GM12891 (cell line): Measurements from ENCODE around the gene PAK5.

Experiments used
- DNase-seq: peaks from one replicate; pipeline ENCODE4 v3.0.0; 2011; ENCODE audit warnings: low spot score; ENCODE audit not compliant: insufficient read length
- FAIRE-seq: peaks from 2 replicates; lab custom pipeline; 2011; peaks lifted over from hg19 to GRCh38; lab: Jason Lieb, UNC
- PAX5 ChIP-seq: IDR thresholded peaks from 2 replicates; pipeline ENCODE4 v1.6.1; 2011; ENCODE audit warnings: low read length, moderate library complexity, mild to moderate bottlenecking; ENCODE audit not compliant: insufficient read depth, severe bottlenecking
- POLR2A ChIP-seq: IDR thresholded peaks from 2 replicates; pipeline ENCODE4 v1.6.1; 2011; ENCODE audit warnings: low read depth, low read length, control low read depth
- POLR2AphosphoS5 ChIP-seq: IDR thresholded peaks from 2 replicates; pipeline ENCODE4 v1.6.1; 2011; ENCODE audit warnings: low read depth, low read length, control low read depth
- POU2F2 ChIP-seq: IDR thresholded peaks from 2 replicates; pipeline ENCODE4 v1.6.1; 2011; ENCODE audit warnings: low read depth, mild to moderate bottlenecking, control low read depth, low read length, moderate library complexity
- SPI1 ChIP-seq: IDR thresholded peaks from 2 replicates; pipeline ENCODE4 v1.6.1; 2011; ENCODE audit warnings: low read depth, low read length, control low read depth
- TAF1 ChIP-seq: IDR thresholded peaks from 2 replicates; pipeline ENCODE4 v1.6.1; 2011; ENCODE audit warnings: low read depth, low read length, control low read depth

Gene PAK5

GRCh38 chr20:9632265-9632664 is 206.6 kb downstream of the PAK5 start:
- TF ChIP-seq POLR2AphosphoS5 (no peak), TAF1 (no peak), POLR2A (no peak), SPI1 (no peak), POU2F2 (no peak), PAX5 (no peak)
- FAIRE-seq = no peak

DNA sequence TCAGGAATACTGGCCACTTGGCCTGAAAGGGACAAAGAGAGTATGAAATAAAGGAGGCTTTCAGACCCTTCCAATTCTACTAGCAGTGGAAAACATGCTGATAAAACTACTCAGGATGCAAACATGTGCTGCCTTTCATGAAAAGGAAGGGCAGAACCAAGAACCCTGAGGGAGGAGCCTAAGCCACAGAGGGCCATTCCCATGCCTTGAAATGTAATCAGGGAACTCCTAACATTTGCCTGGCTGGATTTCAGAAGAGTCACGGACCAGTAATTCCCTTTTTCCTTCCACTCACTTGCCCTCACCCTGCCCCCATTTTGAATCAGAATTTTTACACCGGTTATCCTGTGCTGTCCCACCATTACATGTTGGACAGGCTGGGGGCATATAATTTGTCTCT is 208.3 kb downstream of the PAK5 start:
- DNase-seq (no peak), FAIRE-seq (no peak)
- TF ChIP-seq TAF1 (no peak), POLR2AphosphoS5 (no peak), PAX5 (no peak), SPI1 (no peak), POU2F2 (no peak), POLR2A (no peak)

More at GRCh38 chr20:9632265-9632664, 206.6 kb downstream of the PAK5 start:
- no peak for DNase-seq

DNA sequence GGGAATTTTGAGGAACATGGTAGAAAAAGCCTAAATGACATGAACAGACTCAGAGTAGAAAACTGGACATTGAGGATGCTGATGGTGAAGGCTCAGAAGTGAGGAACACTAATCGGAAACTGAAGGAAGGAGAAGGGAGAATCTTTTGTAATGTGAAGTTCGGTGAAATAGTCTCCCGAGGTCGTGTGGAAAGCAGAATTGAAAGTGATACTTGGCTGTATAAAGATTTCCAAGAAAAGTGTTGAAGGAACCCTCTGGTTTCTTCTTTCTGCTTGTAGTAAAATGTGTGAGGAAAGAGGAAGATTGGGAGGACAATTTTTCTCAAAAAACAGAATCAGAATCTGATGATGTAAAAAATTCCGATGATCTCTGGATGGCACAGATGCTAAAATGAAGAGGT is 209.0 kb downstream of the PAK5 start:
- FAIRE-seq = no peak
- no peak for DNase-seq
- TF ChIP-seq PAX5 (no peak), POU2F2 (no peak), POLR2A (no peak), SPI1 (no peak), POLR2AphosphoS5 (no peak), TAF1 (no peak)

GRCh38 chr20:9628589-9628988 is 210.3 kb downstream of the PAK5 start:
- DNase-seq (no peak), FAIRE-seq (no peak)
- TF ChIP-seq POLR2A = no peak
- TF ChIP-seq PAX5 = no peak
- no peak for TF ChIP-seq POLR2AphosphoS5
- no peak for TF ChIP-seq POU2F2
- no peak for TF ChIP-seq TAF1

- TF ChIP-seq POU2F2 (no peak), SPI1 (no peak), PAX5 (no peak), POLR2A (no peak), POLR2AphosphoS5 (no peak), TAF1 (no peak)
- FAIRE-seq = no peak
- DNase-seq = no peak
These were observed 210.7 kb downstream of the PAK5 start for GRCh38 chr20:9628141-9628540.

DNA sequence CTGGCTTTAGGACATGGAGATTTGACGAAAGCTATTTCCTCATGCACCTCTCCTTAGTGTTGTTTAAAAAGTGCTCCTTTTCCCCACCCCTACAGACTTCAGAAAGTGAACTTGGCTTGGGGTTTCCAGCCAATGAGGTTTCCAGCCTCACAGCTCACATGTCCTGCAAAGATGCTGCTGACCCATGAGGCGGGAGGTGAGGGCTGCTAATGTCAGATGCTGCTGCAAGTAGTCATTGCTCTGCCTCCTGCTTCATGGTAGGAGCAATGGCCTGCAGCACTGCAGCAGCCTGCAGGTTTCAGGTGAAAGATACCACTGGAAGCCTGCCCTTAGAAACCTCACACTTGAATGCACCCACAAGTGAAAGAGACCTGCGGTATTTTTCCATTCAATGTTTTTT is 211.7 kb downstream of the PAK5 start:
- DNase-seq = no peak
- FAIRE-seq = peak; percentile 50
- no peak for TF ChIP-seq SPI1
- TF ChIP-seq POU2F2 = no peak
- no peak for TF ChIP-seq TAF1
- no peak for TF ChIP-seq POLR2AphosphoS5
- TF ChIP-seq POLR2A = no peak
- no peak for TF ChIP-seq PAX5

DNA sequence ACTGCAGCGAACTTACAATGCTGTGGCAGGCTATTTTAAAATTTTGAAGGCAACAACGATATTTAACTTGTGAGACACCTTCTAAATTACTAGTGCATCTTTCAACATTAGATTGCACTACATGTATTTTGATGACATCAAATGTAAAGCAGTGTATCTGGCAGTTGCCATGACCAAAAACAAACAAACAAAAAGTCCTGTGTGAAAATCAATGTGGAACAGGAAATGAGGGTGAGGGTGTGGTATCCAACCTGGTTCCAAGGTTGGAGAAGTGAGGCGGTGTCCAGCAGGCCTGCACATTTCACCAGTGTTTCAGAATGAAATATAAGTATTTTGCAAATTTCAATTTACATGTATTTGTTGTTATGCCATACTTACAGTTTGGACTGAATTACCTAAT is 212.5 kb downstream of the PAK5 start:
- FAIRE-seq (no peak), DNase-seq (no peak)
- TF ChIP-seq SPI1 (no peak), POLR2A (no peak), POU2F2 (no peak), TAF1 (no peak), PAX5 (no peak), POLR2AphosphoS5 (no peak)

DNA sequence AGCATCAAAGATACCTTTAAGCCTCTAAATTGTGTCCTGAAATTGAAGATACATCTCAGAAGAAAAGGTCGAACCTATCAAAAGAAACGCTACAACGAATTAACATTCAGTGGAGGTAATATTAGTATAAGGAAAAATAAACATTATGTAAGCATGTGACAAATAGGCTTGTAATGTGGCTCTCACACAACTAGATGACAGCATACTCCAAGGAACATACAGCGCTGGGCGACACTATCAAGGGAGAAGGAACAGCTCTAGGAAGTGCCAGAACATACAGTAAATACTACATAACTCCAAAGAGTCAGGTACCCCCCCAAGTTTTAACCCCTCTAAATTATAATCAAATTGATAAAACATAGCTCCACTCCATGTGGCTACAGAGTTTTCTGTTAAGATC is 220.9 kb downstream of the PAK5 start:
- DNase-seq (no peak), FAIRE-seq (no peak)
- no peak for TF ChIP-seq TAF1
- no peak for TF ChIP-seq SPI1

- TF ChIP-seq SPI1 (no peak), PAX5 (no peak), POLR2A (no peak), TAF1 (no peak), POU2F2 (no peak), POLR2AphosphoS5 (no peak)
- FAIRE-seq (peak; percentile 57), DNase-seq (no peak)
These were observed 221.9 kb downstream of the PAK5 start for GRCh38 chr20:9616833-9617461.

- DNase-seq (no peak), FAIRE-seq (no peak)
- TF ChIP-seq TAF1 (no peak), POLR2A (no peak), POU2F2 (no peak), POLR2AphosphoS5 (no peak), PAX5 (no peak), SPI1 (no peak)
These were observed 222.4 kb downstream of the PAK5 start for GRCh38 chr20:9616455-9616805.
